ENCODE data around the gene TM6SF1.

DNA sequence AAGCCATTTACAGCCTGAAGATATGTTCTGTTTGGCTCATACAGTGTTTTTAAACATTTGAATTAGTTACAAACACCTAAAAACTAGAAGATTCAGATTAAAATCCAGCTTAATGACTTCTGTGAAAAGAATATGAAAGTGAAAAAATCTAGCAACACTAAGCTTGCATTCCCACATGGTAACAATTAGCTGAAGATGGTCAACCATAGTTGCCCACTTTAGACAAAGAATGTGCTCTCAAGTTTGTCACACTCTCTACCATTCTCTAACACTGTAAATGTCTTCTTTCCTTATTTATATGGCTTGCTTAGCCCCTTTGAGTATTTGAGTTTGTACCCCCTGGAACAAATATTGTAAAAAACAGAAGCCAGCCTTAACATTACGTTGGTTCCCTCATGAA lies 67.4 kb downstream of the TM6SF1 start:
- TF ChIP-seq EZH2phosphoT487 (IDR thresholded peaks at IDR 0.05; ENCODE audit: insufficient read depth, low read depth) (no peak), EZH2 (IDR thresholded peaks at IDR 0.05; ENCODE audit: insufficient read depth, poor library complexity, severe bottlenecking) (no peak)
